ENCODE measurements around the gene B3GAT3.
A peak's percentile ranks its signal among the peaks of the same experiment; 100 is the strongest.

Gene B3GAT3

DNA sequence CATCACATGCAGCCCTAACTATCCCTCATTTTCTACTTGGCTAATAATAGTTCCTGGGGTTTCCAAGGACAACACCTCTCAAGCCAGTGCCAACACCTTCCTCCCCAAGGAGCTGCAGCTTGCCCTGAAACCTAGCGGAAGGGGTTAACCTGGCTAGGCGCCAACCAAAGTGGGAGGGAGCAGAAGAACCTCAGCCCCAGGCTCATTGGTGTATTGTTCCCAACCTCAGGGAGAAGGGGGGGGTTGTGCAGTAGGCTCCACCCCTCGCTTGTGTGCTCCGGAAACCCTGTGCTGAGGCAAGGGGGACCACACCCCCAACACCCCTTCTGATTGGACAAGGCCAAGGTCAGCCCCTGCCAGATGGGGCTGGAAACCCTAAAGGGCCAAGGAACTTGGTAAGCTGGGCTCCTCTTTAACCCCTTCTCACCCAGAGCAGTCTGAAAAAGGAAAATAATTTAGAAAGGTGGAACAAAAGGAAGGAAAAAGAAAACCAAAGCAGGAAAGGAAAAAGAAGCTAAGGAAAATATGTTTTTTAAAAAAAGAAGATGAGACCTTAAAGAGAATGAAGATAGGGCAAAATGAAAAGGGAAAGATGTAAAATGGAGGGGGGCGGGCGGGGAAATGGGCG lies 22.6 kb downstream of the B3GAT3 start:
- peak overlapping the region; percentile 95 to 96 for H3K4me3 ChIP-seq (replicated peaks in 1 of 2; ENCODE audit: low read depth in 2 of 2, low read length in 2 of 2)
- TF ChIP-seq, protein P1, sequence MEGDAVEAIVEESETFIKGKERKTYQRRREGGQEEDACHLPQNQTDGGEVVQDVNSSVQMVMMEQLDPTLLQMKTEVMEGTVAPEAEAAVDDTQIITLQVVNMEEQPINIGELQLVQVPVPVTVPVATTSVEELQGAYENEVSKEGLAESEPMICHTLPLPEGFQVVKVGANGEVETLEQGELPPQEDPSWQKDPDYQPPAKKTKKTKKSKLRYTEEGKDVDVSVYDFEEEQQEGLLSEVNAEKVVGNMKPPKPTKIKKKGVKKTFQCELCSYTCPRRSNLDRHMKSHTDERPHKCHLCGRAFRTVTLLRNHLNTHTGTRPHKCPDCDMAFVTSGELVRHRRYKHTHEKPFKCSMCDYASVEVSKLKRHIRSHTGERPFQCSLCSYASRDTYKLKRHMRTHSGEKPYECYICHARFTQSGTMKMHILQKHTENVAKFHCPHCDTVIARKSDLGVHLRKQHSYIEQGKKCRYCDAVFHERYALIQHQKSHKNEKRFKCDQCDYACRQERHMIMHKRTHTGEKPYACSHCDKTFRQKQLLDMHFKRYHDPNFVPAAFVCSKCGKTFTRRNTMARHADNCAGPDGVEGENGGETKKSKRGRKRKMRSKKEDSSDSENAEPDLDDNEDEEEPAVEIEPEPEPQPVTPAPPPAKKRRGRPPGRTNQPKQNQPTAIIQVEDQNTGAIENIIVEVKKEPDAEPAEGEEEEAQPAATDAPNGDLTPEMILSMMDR (IDR thresholded peaks at IDR 0.05; ENCODE audit: low read depth, low read length) = no peak
- DNase-seq (ENCODE audit: low read depth in 2 of 2) = peak; percentile 99 to 100

DNA sequence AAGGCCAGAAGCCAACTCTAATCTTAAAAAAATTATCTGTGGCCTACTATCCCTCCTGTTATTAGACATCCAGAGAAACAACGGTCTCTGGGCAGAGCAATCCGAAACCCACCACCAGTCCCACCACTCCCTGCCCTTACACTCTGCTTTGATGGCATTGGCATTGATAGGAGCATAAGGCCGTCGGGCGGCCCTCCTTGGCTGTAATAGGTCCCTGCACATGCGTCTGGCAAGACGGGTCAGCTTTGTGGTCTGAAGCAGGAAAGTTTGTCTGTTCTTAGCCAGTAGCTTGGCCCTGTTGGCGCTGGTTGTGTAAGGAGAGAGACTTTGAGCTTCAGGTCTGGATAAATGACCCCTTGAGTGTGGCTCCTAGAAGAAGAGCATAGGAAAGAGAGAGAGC lies 26.7 kb downstream of the B3GAT3 start:
- TF ChIP-seq, protein P1 (IDR thresholded peaks at IDR 0.05; ENCODE audit: low read depth, low read length) = no peak
- H3K4me3 ChIP-seq (replicated peaks in 1 of 2; ENCODE audit: low read depth in 2 of 2, low read length in 2 of 2) = no peak overlapping the region
- no peak for DNase-seq (ENCODE audit: low read depth in 2 of 2)

DNA sequence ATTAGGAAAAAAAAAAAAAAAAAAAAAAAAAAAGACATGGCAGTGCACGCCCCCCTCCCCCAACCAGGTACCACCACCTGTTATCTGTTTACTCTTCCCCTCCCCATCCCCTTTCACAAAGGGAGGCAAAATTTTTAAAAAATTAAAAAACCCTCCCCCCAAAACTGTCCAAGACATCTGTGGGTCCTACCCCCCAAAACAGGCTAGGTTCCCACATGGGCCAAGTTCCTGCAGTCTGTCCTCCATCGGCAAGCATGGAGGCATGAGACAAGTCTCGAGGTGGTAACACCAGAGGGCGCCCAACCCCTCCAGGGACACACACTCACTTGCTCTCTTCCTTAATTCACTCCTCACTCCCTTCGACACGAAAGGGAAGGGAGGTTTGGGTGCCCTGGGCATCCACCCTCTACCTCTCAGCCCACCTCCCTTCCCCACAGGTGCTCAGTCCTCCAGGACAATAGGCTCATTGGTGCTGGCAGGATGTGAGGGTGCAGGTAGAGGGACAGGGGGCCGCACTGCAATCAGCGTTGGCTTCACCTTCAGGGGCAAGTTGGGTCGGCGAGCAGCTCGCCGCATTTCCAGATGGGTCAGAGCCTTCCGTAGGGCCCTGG lies 28.2 kb downstream of the B3GAT3 start:
- H3K4me3 ChIP-seq (replicated peaks in 1 of 2; ENCODE audit: low read depth in 2 of 2, low read length in 2 of 2) = no peak overlapping the region
- DNase-seq (ENCODE audit: low read depth in 2 of 2) = peak; percentile 83 to 86
- TF ChIP-seq, protein P1 (IDR thresholded peaks at IDR 0.05; ENCODE audit: low read depth, low read length) = peak; percentile 66

DNA sequence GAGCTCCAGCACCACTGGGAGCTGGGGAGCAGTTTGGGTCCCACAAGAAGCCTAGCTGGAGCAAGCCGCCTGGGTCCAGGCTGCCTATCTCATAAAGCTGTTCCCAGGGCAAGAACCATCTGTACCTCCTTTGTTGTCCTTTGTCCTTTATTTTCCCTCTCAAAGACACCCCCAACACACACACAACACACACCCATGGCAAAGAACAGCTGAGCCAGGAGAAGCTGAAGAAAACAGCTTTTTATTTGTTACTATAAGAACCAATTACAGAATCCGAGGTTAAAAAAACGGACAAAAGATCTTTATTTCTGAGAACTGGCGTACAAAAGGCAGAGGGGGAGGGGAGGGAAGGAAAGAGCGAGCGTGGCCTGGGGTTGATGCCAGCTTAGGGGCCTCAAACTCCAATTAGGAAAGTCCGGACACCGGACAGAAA lies 28.8 kb downstream of the B3GAT3 start:
- TF ChIP-seq, protein P1 (IDR thresholded peaks at IDR 0.05; ENCODE audit: low read depth, low read length) = no peak
- DNase-seq (ENCODE audit: low read depth in 2 of 2) = no peak
- no peak overlapping the region for H3K4me3 ChIP-seq (replicated peaks in 1 of 2; ENCODE audit: low read depth in 2 of 2, low read length in 2 of 2)

DNA sequence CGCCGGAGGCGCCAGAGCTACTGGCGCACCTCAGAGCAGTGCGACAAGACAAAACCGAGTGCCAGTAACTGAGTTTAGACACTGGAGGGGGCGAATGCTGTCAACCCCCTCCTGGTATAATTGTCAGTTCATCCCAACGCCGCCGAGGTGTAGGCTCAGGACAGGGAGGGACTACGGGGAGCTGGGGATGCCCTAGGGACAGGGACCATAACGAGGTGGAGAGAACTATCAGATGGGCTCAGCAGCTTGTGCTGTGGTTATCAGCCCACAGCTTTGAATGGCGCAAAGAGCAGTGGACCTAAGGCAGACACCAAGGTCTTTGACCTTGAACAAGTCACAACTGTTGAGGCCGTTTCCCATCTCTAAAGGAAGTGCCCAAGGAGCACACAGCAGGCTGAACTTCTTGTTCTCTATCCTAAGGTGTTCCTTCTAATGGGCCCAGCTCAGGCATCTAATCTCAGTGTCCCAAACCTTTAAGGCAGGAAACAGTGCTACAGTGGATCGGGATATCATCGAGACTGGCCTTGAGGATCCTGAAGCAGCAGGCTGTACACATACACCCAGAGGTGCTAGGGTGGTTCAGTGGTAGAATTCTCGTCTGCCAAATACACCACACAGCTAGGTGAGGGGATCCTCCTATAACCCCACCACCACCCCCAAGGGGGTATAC lies 29.5 kb downstream of the B3GAT3 start:
- TF ChIP-seq, protein P1 (IDR thresholded peaks at IDR 0.05; ENCODE audit: low read depth, low read length) = no peak
- peak overlapping the region; percentile 60 to 74 for H3K4me3 ChIP-seq (replicated peaks in 1 of 2; ENCODE audit: low read depth in 2 of 2, low read length in 2 of 2)
- no peak for DNase-seq (ENCODE audit: low read depth in 2 of 2)

DNA sequence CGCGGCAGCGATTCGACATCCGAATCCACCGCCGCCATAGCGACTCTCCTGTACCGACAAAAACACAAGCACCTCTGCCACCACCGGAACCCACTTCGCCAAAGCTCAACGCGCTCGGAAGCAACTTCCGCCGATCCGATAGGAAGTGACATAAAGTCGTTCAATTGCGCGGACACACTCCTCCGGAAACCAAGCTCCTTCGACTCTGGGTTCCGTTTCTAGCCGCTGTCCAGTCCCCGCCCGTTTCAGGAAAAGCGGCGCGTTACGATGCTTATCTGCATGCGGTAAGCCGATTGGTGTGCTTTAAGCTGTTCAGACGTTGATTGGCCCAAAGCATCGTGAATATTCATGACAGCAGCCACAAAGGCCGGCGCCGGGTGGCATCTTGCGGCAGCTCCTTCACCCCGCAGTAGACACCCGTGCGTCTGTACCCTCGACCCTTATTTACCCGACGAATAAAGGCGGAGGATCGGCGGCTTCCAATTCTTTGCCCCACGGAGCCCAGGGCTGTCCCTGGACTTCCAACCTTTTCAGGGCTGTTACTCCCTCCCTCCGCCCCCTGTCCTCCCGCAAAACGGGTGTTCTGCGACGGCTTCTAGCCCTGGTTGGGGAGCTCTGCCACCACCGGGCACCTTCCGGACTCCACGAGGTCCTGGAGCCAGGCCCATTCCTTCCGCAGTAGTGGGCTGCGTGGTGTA lies 30.2 kb downstream of the B3GAT3 start, which contains the start of gene TUT1:
TSS of gene TUT1 (minus strand) at position 76 of the 698 bp plus-strand sequence. CDS start at position 38, 38 bp downstream.
- TF ChIP-seq, protein P1 (IDR thresholded peaks at IDR 0.05; ENCODE audit: low read depth, low read length) = no peak
- DNase-seq (ENCODE audit: low read depth in 2 of 2) = peak; percentile 99 to 100

More for the DNA sequence above, 30.2 kb downstream of the B3GAT3 start, which contains the start of gene TUT1:
- H3K4me3 ChIP-seq (replicated peaks in 1 of 2; ENCODE audit: low read depth in 2 of 2, low read length in 2 of 2) = peak within 1 kb of the TSS; percentile 74 to 84
